Peyer's patch (tissue), 4 donors: Measurements from ENCODE around the gene VAV1.

ENCODE experiments used
- CTCF ChIP-seq, 6 experiments: fragments of 450-650 bp in 4 of 6; fragments of 200-600 bp in 2 of 6; sonication (generic) in 1 of 6; IDR thresholded peaks; one replicate each; pipeline ENCODE4 v1.5.1; 2017 to 2019; ENCODE audit warnings: antibody characterized with exemption in 6 of 6, mild to moderate bottlenecking in 3 of 6, moderate library complexity in 1 of 6
- POLR2A ChIP-seq, 2 donors: fragments of 450-650 bp; IDR thresholded peaks; one replicate each; pipeline ENCODE4 v1.5.1; 2017; ENCODE audit warnings: antibody characterized with exemption in 2 of 2, mild to moderate bottlenecking in 2 of 2, moderate library complexity in 2 of 2

- TF ChIP-seq CTCF (IDR thresholded peaks at IDR 0.05) (no peak), POLR2A (IDR thresholded peaks at IDR 0.05) (no peak)
Measured at GRCh38 chr19:6796278-6796677, 23.8 kb downstream of the VAV1 start.
